OCI-LY1 (cell line): ENCODE results near the gene SPACDR.

Source experiments
- H2AFZ ChIP-seq: fragments of 200-600 bp; sonication (generic), shearing (Covaris generic); 2 replicates; pipeline ENCODE4 v1.6.0; 2014; ENCODE audit warnings: antibody characterized with exemption, mild to moderate bottlenecking, low read length
- H3F3A ChIP-seq: fragments of 200-600 bp; sonication (generic), shearing (Covaris generic); 2 replicates; pipeline ENCODE4 v1.6.0; 2014; ENCODE audit warnings: mild to moderate bottlenecking, antibody characterized with exemption, low read length, moderate library complexity; ENCODE audit not compliant: insufficient read depth
- H3K27ac ChIP-seq: fragments of 200-600 bp; sonication (generic); 2 replicates; pipeline ENCODE4 v1.5.1; 2014; ENCODE audit warnings: low read length, mixed run types, mild to moderate bottlenecking, low read depth; ENCODE audit not compliant: poor library complexity, severe bottlenecking
- H3K27me3 ChIP-seq: fragments of 200-600 bp; sonication (generic); 2 replicates; pipeline ENCODE4 v1.6.0; 2014; ENCODE audit warnings: antibody characterized with exemption, mild to moderate bottlenecking, low read length, moderate library complexity; ENCODE audit not compliant: insufficient read depth
- H3K36me3 ChIP-seq: fragments of 200-600 bp; sonication (generic); 2 replicates; pipeline ENCODE4 v1.6.1; 2014; ENCODE audit warnings: mild to moderate bottlenecking, antibody characterized with exemption, low read length, moderate library complexity, mixed read lengths; ENCODE audit not compliant: insufficient read depth
- H3K4me1 ChIP-seq: fragments of 200-600 bp; sonication (generic); 2 replicates; pipeline ENCODE4 v1.5.1; 2014; ENCODE audit warnings: mild to moderate bottlenecking, low read length, moderate library complexity; ENCODE audit not compliant: insufficient read depth, severe bottlenecking
- H3K4me2 ChIP-seq: fragments of 200-600 bp; sonication (generic), shearing (Covaris generic); 2 replicates; pipeline ENCODE4 v1.6.1; 2014; ENCODE audit warnings: low read length
- H3K4me3 ChIP-seq: fragments of 200-600 bp; sonication (generic); 2 replicates; pipeline ENCODE4 v1.5.1; 2014; ENCODE audit warnings: low read length, low read depth, mild to moderate bottlenecking, mixed read lengths; ENCODE audit not compliant: poor library complexity, severe bottlenecking
- H3K79me2 ChIP-seq: fragments of 200-600 bp; shearing (Covaris generic); 2 replicates; pipeline ENCODE4 v1.6.1; 2016; ENCODE audit warnings: mixed run types, low read length, mixed read lengths; ENCODE audit not compliant: insufficient read depth
- H3K9ac ChIP-seq: fragments of 200-600 bp; sonication (generic), shearing (Covaris generic); 2 replicates; pipeline ENCODE4 v1.6.1; 2014; ENCODE audit warnings: mild to moderate bottlenecking, low read length, mixed read lengths
- H3K9me2 ChIP-seq: fragments of 200-600 bp; sonication (generic), shearing (Covaris generic); 2 replicates; pipeline ENCODE4 v1.6.1; 2014; ENCODE audit warnings: low read depth, mild to moderate bottlenecking, low read length, mixed read lengths
- H3K9me3 ChIP-seq: fragments of 200-600 bp; shearing (Covaris generic); 2 replicates; pipeline ENCODE4 v1.6.1; 2014; ENCODE audit warnings: low read length, mixed read lengths
- H4K20me1 ChIP-seq: fragments of 200-600 bp; sonication (generic), shearing (Covaris generic); 2 replicates; pipeline ENCODE4 v1.6.0; 2016; ENCODE audit warnings: mild to moderate bottlenecking, low read length; ENCODE audit not compliant: insufficient read depth
- EZH2 ChIP-seq: fragments of 200-600 bp; sonication (generic), shearing (Covaris generic); IDR thresholded peaks from 2 replicates; pipeline ENCODE4 v1.8.0; 2017; ENCODE audit warnings: borderline replicate concordance, mixed run types, mild to moderate bottlenecking, antibody characterized with exemption, low read length, moderate library complexity, mixed read lengths
- TF ChIP-seq, protein P1 (sequence below): fragments of 200-600 bp; sonication (generic), shearing (Covaris generic); IDR thresholded peaks from 2 replicates; pipeline ENCODE4 v1.5.1; 2017; ENCODE audit warnings: mild to moderate bottlenecking, antibody characterized with exemption, low read length, moderate library complexity, mixed read lengths

Gene SPACDR

DNA sequence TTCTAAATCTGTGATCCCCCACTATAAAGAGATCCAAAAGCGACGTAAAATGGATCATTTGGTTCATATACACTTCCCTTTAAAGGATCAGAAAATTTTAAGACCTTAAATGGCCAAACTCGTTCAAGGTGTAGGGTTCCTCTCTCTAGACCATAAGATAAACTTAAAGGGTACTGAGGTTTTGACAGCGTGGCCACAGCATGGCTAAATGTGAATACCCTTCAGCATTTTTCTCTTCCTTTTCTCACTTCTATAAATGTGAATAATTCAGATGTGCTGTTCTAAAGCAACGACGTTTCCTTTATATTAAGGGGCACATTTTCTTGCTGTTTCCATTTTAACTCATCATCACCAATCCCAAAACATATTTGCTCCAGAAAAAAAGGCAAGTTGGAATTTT is 40.7 kb downstream of the SPACDR start:
- Histone ChIP-seq H3K27me3 (no peaks in the 10 kb centered on the region), H3K4me2 (no peak overlapping the region), H3K9ac (no peak overlapping the region), H4K20me1 (no peaks in the 10 kb centered on the region), H3K79me2 (no peaks in the 10 kb centered on the region), H3F3A (no peaks in the 10 kb centered on the region), H3K27ac (no peak overlapping the region), H3K4me1 (peaks cover under 1% of the 10 kb centered on the region), H3K36me3 (no peaks in the 10 kb centered on the region), H2AFZ (no peak overlapping the region), H3K4me3 (no peak overlapping the region), H3K9me3 (no peaks in the 10 kb centered on the region), H3K9me2 (no peaks in the 10 kb centered on the region)
- TF ChIP-seq, protein P1, sequence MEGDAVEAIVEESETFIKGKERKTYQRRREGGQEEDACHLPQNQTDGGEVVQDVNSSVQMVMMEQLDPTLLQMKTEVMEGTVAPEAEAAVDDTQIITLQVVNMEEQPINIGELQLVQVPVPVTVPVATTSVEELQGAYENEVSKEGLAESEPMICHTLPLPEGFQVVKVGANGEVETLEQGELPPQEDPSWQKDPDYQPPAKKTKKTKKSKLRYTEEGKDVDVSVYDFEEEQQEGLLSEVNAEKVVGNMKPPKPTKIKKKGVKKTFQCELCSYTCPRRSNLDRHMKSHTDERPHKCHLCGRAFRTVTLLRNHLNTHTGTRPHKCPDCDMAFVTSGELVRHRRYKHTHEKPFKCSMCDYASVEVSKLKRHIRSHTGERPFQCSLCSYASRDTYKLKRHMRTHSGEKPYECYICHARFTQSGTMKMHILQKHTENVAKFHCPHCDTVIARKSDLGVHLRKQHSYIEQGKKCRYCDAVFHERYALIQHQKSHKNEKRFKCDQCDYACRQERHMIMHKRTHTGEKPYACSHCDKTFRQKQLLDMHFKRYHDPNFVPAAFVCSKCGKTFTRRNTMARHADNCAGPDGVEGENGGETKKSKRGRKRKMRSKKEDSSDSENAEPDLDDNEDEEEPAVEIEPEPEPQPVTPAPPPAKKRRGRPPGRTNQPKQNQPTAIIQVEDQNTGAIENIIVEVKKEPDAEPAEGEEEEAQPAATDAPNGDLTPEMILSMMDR = no peak
- TF ChIP-seq EZH2 = no peak

DNA sequence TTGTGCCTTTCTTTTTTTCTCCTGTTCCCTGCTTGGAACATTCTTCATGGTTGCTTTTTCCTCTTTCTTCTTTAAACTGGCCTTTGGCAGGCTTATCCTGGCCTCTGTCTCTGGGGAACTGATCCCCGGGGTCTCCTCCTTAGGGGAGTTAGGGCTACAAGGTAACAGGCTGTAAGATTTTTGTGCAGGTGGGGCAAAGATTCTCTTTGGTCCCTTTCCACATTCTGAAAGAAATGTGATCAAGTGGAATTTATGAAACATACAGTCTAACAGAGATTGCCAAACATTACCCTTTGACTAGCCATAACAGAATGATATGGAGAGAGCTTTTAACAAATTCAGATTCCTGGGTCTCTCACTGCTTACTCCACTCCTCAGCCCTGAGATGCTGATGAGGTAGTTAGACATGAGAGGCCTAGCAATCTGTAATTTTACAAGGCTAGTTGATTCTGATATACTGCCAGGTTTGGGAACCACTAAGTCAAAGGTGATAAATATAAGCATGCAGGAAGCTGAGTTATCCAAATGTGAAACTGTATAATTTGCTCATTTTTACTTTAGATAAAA is 44.3 kb downstream of the SPACDR start:
- Histone ChIP-seq H3K9me3 (no peaks in the 10 kb centered on the region), H3K9ac (no peak overlapping the region), H3K9me2 (no peaks in the 10 kb centered on the region), H3K4me3 (no peak overlapping the region), H2AFZ (no peak overlapping the region), H3K79me2 (no peaks in the 10 kb centered on the region), H3F3A (no peaks in the 10 kb centered on the region), H3K27me3 (no peaks in the 10 kb centered on the region), H4K20me1 (no peaks in the 10 kb centered on the region), H3K27ac (no peak overlapping the region), H3K4me2 (no peak overlapping the region), H3K36me3 (no peaks in the 10 kb centered on the region), H3K4me1 (no peaks in the 10 kb centered on the region)
- TF ChIP-seq, protein P1 = no peak
- no peak for TF ChIP-seq EZH2

DNA sequence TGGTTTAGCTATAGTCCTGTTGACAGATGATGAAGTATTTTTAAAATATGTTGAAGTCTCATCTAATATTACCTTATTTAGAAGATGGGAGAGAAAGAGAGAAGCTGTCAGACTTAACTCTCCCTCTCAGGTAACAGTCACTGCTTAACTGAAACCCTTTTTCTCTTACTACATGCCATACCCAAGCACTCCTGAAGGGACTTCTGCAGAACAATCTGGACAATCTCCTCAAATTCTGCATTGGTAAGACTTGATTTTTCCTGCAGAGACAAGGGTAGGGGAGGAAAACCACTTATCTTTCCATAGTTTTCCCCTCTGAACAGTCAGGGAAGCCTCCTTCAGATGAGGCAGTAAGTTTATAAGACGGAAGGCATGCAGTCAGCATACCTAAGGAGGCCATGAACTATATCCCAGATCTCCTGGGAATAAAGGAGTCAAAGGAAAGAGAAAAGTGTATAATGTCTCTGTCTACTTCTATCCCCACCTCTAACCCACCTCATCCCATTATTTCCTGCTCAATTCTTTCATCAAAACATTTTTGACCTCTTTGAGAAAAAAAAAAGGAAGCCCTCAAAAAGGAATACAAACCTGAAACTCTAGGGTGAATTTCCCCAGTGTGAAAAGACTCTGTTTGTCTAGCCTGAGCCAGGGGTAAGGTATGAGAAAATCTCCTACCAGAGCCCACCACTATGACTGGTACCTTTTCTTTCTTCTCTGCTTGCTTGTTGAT is 45.0 kb downstream of the SPACDR start:
- Histone ChIP-seq H3K9me2 (no peaks in the 10 kb centered on the region), H3K79me2 (no peaks in the 10 kb centered on the region), H3K9ac (no peak overlapping the region), H3K27ac (no peak overlapping the region), H3K27me3 (no peaks in the 10 kb centered on the region), H3K36me3 (no peaks in the 10 kb centered on the region), H3K4me1 (no peaks in the 10 kb centered on the region), H2AFZ (no peak overlapping the region), H3K4me3 (no peak overlapping the region), H3K4me2 (no peak overlapping the region), H3K9me3 (no peaks in the 10 kb centered on the region), H4K20me1 (no peaks in the 10 kb centered on the region), H3F3A (no peaks in the 10 kb centered on the region)
- TF ChIP-seq EZH2 = no peak
- TF ChIP-seq, protein P1 = no peak
